Measurements from ENCODE around the gene GPR143. TPM values are rescaled to one million over a fixed set of nuclear protein-coding genes. Genes with fewer than 3 reads are reported as not detected.

Gene GPR143
- total and polyA plus RNA-seq, 4 donors: 3.7 to 6.5 (median 5.6) TPM

DNA sequence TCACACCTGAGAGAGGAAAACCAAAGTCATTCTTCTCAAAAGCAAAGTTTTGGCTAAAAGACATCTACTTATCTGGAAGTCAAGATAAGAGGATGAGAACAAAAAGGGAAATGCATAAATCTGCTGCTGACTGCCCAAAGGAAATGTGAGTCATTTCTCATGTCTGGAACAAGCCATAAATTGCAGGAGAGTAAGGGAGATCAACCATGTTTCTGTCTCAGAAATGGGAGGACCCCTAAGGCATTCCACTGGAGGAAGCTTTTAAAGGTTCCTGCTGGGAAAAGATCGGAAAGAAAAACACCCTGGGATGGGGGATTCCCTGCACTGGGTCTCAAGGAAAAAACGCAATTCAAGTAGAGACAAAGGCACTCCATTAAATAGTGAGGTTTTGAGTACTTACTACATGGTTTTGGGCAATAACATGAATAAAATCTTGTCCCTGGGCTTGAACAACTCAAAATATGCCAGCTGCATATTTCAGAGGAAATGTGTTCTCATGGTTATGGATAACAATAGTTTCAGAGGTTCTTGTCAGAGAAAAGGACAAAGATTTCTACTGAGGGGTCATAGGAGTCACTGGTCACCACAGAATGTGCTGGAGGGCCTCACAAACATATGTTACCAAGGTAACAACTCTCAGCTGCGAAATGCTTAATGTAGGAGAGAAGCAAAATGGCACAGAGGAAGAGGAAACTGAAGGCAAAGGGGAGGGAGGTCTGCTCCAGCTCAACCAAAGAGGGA lies 19.3 kb downstream of the GPR143 start:
- WGBS (ENCODE audit: insufficient coverage): 22% methylated on average over 1 of the region's 3 CpGs
- Histone ChIP-seq H3K27ac (ENCODE audit: low read depth, low read length) (no peak overlapping the region), H3K36me3 (ENCODE audit: control insufficient read depth, insufficient read depth, low read length) (no peaks in the 10 kb centered on the region), H3K9me3 (ENCODE audit: control insufficient read depth, insufficient read depth, low read length) (no peaks in the 10 kb centered on the region), H3K4me1 (ENCODE audit: control insufficient read depth, insufficient read depth, low read length) (no peaks in the 10 kb centered on the region), H3K4me3 (ENCODE audit: low read depth, low read length) (no peak overlapping the region), H3K27me3 (ENCODE audit: control insufficient read depth, insufficient read depth, low read length) (peaks cover 2% of the 10 kb centered on the region)
- DNase-seq (ENCODE audit: low read depth in 4 of 6, low spot score in 6 of 6): peak in 1 of 6 donors; percentile 5

DNA sequence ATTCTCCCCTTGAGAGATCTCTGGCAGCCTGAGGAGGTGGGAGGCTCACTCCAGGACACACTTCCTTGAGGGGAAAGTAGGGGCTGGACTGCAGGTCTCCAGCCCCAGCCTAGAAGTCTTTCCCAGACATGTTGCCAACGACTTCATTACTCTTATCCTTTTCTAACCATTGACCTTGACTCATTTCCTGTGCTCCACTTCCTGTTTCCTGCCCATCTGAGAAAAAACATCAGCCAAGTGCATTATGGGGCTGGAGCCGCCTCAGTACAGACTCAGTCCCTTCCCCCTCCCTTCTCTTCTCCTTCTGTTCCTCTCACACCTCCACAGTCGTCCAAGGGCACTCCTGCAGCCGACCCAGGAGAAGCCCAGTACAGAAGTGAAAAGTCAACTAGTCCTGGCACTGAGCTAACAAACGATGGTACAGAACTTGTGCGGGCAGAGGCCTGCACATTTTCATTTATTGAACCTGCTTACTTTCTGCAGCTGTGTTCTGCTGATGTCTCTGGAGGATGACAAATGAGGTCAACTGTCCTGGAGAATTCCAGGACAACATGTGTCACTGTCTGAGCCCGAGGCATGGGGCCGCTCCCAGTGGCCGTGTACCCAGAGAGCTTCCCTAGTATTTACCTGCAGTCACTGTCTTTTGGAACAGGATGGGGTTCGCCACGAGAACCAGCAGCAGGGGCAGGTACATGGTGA lies 20.1 kb downstream of the GPR143 start:
- Histone ChIP-seq H3K4me3 (ENCODE audit: low read depth, low read length) (no peak overlapping the region), H3K27me3 (ENCODE audit: control insufficient read depth, insufficient read depth, low read length) (peaks cover 2% of the 10 kb centered on the region), H3K27ac (ENCODE audit: low read depth, low read length) (no peak overlapping the region), H3K9me3 (ENCODE audit: control insufficient read depth, insufficient read depth, low read length) (no peaks in the 10 kb centered on the region), H3K36me3 (ENCODE audit: control insufficient read depth, insufficient read depth, low read length) (no peaks in the 10 kb centered on the region), H3K4me1 (ENCODE audit: control insufficient read depth, insufficient read depth, low read length) (no peaks in the 10 kb centered on the region)
- DNase-seq (ENCODE audit: low read depth in 4 of 6, low spot score in 6 of 6): no peak
- WGBS (ENCODE audit: insufficient coverage): 73% methylated on average over 10 of the region's 11 CpGs

DNA sequence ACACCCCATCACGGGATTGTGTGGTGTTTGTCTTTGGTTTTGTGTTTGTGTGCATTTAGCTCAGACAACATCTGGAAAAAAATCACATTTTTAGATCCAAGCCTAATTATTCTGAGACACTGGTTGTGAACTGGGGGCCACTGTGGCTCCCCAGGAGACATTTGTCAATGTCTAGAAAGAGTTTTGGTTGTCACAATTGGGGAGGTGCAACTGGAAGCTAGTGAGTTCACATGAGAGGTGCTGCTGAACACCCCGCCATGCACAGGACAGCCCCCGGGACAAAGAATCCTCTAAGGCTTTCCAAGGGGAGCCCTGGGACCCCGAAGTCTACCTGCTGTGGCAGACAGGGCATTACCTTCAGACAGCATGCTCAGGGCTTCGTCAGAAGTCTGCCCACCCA lies 26.5 kb downstream of the GPR143 start:
- WGBS (ENCODE audit: insufficient coverage): 82% methylated on average over 4 of the region's 5 CpGs
- no peaks in the 10 kb centered on the region for H3K4me1 ChIP-seq (ENCODE audit: control insufficient read depth, insufficient read depth, low read length)

DNA sequence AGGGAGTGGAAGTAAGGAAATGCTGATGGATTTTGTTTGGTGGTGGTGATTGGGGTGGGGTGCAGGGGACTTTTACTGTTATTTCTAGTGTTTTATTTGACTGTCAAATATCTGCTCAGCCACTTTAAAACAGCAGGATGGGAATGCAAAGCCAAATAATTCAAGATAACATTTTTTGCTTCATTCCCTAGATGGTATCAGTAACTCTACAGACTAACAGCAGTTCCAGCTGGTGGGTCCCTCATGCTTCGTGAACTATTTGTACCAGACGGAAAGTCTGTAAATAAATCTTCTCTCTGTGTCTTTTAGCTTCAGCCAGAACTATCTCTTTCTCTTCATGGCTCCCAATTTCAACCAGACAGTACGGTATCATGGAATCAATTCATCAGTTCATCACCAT lies 27.5 kb downstream of the GPR143 start:
- Histone ChIP-seq H3K4me1 (ENCODE audit: control insufficient read depth, insufficient read depth, low read length) (no peaks in the 10 kb centered on the region), H3K9me3 (ENCODE audit: control insufficient read depth, insufficient read depth, low read length) (no peaks in the 10 kb centered on the region)
- whole genome bisulfite sequencing (ENCODE audit: insufficient coverage): 28% methylated on average over 2 of the region's 3 CpGs

More for the DNA sequence above, 26.5 kb downstream of the GPR143 start:
- Histone ChIP-seq H3K27ac (ENCODE audit: low read depth, low read length) (no peak overlapping the region), H3K36me3 (ENCODE audit: control insufficient read depth, insufficient read depth, low read length) (no peaks in the 10 kb centered on the region), H3K4me3 (ENCODE audit: low read depth, low read length) (no peak overlapping the region), H3K9me3 (ENCODE audit: control insufficient read depth, insufficient read depth, low read length) (no peaks in the 10 kb centered on the region), H3K27me3 (ENCODE audit: control insufficient read depth, insufficient read depth, low read length) (peaks cover 6% of the 10 kb centered on the region)
- no peak for DNase-seq (ENCODE audit: low read depth in 4 of 6, low spot score in 6 of 6)

GRCh38 chrX:9737363-9737762 lies 28.3 kb downstream of the GPR143 start:
- H3K27me3 ChIP-seq (ENCODE audit: control insufficient read depth, insufficient read depth, low read length): peaks cover 6% of the 10 kb centered on the region
- 40% methylated on average over 3 of the region's 7 CpGs for WGBS (ENCODE audit: insufficient coverage)

More for the DNA sequence above, 27.5 kb downstream of the GPR143 start:
- Histone ChIP-seq H3K27ac (ENCODE audit: low read depth, low read length) (no peak overlapping the region), H3K4me3 (ENCODE audit: low read depth, low read length) (no peak overlapping the region), H3K27me3 (ENCODE audit: control insufficient read depth, insufficient read depth, low read length) (peaks cover 6% of the 10 kb centered on the region), H3K36me3 (ENCODE audit: control insufficient read depth, insufficient read depth, low read length) (no peaks in the 10 kb centered on the region)
- peak in 1 of 6 donors; percentile 1 for DNase-seq (ENCODE audit: low read depth in 4 of 6, low spot score in 6 of 6)

DNA sequence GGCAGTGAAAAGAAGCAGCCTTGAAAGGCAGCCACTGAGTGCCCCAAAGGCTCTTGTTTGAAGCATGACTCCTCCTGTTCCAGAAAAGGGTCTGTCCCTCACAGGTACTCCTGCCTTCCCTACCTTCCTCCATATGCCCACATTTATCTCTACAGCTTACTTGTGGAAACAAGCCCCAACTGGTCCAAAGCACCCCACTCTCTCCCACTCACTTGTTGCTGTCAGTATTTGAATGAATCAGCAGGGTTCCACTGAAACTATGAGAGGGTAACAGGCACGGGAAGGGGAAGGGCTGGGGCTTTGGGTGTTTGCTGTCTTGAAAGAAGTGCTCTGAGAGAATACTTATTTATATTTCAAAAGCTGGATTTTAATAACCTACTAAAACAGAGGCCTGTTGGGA lies 34.9 kb downstream of the GPR143 start:
- Histone ChIP-seq H3K4me1 (ENCODE audit: control insufficient read depth, insufficient read depth, low read length) (no peaks in the 10 kb centered on the region), H3K4me3 (ENCODE audit: low read depth, low read length) (no peak overlapping the region), H3K27ac (ENCODE audit: low read depth, low read length) (no peak overlapping the region), H3K27me3 (ENCODE audit: control insufficient read depth, insufficient read depth, low read length) (peaks cover 2% of the 10 kb centered on the region), H3K36me3 (ENCODE audit: control insufficient read depth, insufficient read depth, low read length) (no peaks in the 10 kb centered on the region), H3K9me3 (ENCODE audit: control insufficient read depth, insufficient read depth, low read length) (peaks cover 10% of the 10 kb centered on the region)
- no peak for DNase-seq (ENCODE audit: low read depth in 4 of 6, low spot score in 6 of 6)
- WGBS (ENCODE audit: insufficient coverage): no CpG with 5 or more reads among the region's 1 CpG

More at GRCh38 chrX:9737363-9737762, 28.3 kb downstream of the GPR143 start:
- no peaks in the 10 kb centered on the region for H3K36me3 ChIP-seq (ENCODE audit: control insufficient read depth, insufficient read depth, low read length)
- no peaks in the 10 kb centered on the region for H3K4me1 ChIP-seq (ENCODE audit: control insufficient read depth, insufficient read depth, low read length)
- no peaks in the 10 kb centered on the region for H3K9me3 ChIP-seq (ENCODE audit: control insufficient read depth, insufficient read depth, low read length)
- no peak for DNase-seq (ENCODE audit: low read depth in 4 of 6, low spot score in 6 of 6)
- H3K27ac ChIP-seq (ENCODE audit: low read depth, low read length): no peak overlapping the region
- H3K4me3 ChIP-seq (ENCODE audit: low read depth, low read length): no peak overlapping the region

DNA sequence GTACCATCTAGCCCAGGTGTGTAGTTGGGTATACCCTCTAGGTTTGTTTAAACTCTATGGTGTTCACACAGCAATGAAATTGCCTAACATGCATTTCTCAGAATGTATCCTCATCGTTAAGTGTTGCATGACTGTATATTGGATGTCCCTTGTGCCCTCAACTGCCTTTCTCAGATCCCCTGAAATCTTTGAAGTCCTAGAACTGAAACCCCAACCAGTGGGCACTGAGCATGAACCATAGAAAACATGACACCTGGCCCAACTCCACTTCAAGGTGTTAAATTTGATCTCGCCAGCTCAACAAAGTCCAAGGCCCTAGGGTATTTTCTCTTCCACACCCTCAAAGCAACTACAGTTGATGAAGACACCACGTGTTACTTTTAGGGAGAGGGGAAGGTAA lies 35.6 kb downstream of the GPR143 start:
- no peak for DNase-seq (ENCODE audit: low read depth in 4 of 6, low spot score in 6 of 6)
- Histone ChIP-seq H3K4me1 (ENCODE audit: control insufficient read depth, insufficient read depth, low read length) (no peaks in the 10 kb centered on the region), H3K36me3 (ENCODE audit: control insufficient read depth, insufficient read depth, low read length) (no peaks in the 10 kb centered on the region), H3K27ac (ENCODE audit: low read depth, low read length) (no peak overlapping the region), H3K27me3 (ENCODE audit: control insufficient read depth, insufficient read depth, low read length) (peaks cover 2% of the 10 kb centered on the region), H3K9me3 (ENCODE audit: control insufficient read depth, insufficient read depth, low read length) (peaks cover 10% of the 10 kb centered on the region), H3K4me3 (ENCODE audit: low read depth, low read length) (no peak overlapping the region)
- WGBS (ENCODE audit: insufficient coverage): 80% methylated on average over 1 of the region's 3 CpGs

- 76% methylated on average over 4 of the region's 5 CpGs for WGBS (ENCODE audit: insufficient coverage)
Observed at GRCh38 chrX:9729171-9729885, 36.3 kb downstream of the GPR143 start.

GRCh38 chrX:9728261-9728660 lies 37.4 kb downstream of the GPR143 start:
- Histone ChIP-seq H3K4me3 (ENCODE audit: low read depth, low read length) (no peak overlapping the region), H3K27me3 (ENCODE audit: control insufficient read depth, insufficient read depth, low read length) (peaks cover 2% of the 10 kb centered on the region), H3K4me1 (ENCODE audit: control insufficient read depth, insufficient read depth, low read length) (no peaks in the 10 kb centered on the region), H3K36me3 (ENCODE audit: control insufficient read depth, insufficient read depth, low read length) (no peaks in the 10 kb centered on the region), H3K9me3 (ENCODE audit: control insufficient read depth, insufficient read depth, low read length) (peaks cover 10% of the 10 kb centered on the region), H3K27ac (ENCODE audit: low read depth, low read length) (no peak overlapping the region)
- WGBS (ENCODE audit: insufficient coverage): 91% methylated on average over 1 of the region's 3 CpGs
- no peak for DNase-seq (ENCODE audit: low read depth in 4 of 6, low spot score in 6 of 6)

More at GRCh38 chrX:9729171-9729885, 36.3 kb downstream of the GPR143 start:
- Histone ChIP-seq H3K27ac (ENCODE audit: low read depth, low read length) (no peak overlapping the region), H3K4me3 (ENCODE audit: low read depth, low read length) (no peak overlapping the region), H3K36me3 (ENCODE audit: control insufficient read depth, insufficient read depth, low read length) (no peaks in the 10 kb centered on the region), H3K9me3 (ENCODE audit: control insufficient read depth, insufficient read depth, low read length) (peaks cover 10% of the 10 kb centered on the region), H3K4me1 (ENCODE audit: control insufficient read depth, insufficient read depth, low read length) (no peaks in the 10 kb centered on the region), H3K27me3 (ENCODE audit: control insufficient read depth, insufficient read depth, low read length) (peaks cover 2% of the 10 kb centered on the region)
- peak in 1 of 6 donors; percentile 20 for DNase-seq (ENCODE audit: low read depth in 4 of 6, low spot score in 6 of 6)

Data from spinal cord (tissue), 10 donors.